Stimulated activated CD4-positive, alpha-beta T cell treated with anti-CD3 and anti-CD28 coated beads, Interleukin-2, amount 100 ng/mL, for 24 hours (primary cell): ENCODE results near the gene NSG1.

Experiments used
- DNase-seq, 2 donors: peaks; one replicate each; pipeline ENCODE4 v3.0.0-alpha.2; 2020

Gene NSG1

DNA sequence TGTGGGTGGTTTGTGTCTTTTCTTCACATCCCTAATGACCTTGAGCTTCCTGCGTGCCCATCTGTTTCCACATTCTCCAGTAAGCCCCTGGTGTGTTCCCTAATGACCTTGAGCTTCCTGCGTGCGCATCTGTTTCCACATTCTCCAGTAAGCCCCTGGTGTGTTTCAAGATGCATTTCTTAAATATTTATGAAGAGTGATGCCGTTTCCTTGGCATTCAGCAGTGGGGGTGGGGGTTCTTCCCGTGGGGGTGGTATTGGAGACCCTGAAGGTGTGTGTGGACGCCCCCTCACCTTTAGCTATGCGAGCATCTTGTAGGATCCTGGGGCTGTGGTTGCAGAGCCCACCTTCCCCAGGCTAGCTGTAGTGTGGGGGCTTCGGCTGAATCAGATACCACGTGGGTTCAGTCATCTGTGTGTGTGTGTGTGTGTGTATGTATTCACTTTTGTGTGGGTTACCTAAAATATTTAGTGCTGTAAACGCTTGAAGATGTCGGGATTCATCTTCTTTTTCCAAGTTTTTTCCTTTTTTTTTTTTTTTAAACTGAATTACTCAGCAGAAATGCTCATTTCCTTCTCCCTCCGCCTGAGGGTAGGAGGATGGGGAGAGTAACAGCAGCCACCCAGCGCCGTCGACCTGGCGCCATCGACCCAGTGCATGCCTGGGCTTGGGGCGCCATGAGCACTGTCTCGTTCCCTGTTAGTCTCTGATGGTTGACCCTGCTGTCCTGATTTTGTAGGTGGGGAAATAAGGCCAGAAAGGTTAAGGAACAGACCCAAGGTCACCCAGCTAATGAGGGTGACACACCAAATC is 9.9 kb downstream of the NSG1 start:
- no peak for DNase-seq

DNA sequence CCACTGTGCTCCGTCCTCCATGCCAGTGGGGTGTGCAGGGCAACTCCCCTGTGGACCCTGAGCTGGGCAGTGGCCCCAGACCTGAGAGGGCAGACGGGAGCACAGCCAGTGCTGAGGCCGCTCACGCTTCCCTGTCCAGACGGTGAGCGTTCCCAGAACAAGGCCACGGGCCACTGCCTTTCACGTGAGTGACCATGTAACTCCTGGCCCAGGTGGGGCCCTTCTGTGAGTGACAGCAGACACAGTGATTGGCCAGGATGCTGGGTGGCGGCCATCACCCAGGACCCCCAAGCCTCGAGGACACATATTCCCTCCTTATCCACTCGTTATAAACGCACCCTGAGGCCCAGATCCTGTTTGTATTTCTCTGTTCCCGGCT is 10.5 kb downstream of the NSG1 start:
- DNase-seq: no peak

GRCh38 chr4:4398430-4398829 is 11.5 kb downstream of the NSG1 start:
- no peak for DNase-seq

DNA sequence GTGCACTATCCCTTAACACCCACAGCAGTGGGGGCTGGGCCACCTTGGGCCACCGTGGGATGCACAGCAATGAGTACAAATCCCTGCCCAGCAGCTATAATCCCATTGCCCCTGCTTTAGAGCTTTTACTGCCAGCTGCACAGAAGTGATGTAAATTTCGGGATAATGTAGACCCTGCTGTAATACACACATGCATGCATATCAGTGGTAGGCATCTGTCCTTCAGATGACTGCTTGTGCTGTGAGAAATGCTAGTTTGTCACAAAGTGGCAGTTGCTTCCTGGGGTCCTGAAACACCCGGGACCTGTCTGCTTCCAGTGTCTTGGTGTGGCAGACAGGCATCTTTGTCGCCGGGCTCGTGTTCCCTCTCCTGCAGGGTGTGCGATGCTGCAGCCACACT is 14.1 kb downstream of the NSG1 start:
- DNase-seq: no peak

GRCh38 chr4:4402966-4403365 is 16.1 kb downstream of the NSG1 start:
- DNase-seq: no peak

GRCh38 chr4:4405358-4405962 is 18.6 kb downstream of the NSG1 start:
- DNase-seq: no peak

DNA sequence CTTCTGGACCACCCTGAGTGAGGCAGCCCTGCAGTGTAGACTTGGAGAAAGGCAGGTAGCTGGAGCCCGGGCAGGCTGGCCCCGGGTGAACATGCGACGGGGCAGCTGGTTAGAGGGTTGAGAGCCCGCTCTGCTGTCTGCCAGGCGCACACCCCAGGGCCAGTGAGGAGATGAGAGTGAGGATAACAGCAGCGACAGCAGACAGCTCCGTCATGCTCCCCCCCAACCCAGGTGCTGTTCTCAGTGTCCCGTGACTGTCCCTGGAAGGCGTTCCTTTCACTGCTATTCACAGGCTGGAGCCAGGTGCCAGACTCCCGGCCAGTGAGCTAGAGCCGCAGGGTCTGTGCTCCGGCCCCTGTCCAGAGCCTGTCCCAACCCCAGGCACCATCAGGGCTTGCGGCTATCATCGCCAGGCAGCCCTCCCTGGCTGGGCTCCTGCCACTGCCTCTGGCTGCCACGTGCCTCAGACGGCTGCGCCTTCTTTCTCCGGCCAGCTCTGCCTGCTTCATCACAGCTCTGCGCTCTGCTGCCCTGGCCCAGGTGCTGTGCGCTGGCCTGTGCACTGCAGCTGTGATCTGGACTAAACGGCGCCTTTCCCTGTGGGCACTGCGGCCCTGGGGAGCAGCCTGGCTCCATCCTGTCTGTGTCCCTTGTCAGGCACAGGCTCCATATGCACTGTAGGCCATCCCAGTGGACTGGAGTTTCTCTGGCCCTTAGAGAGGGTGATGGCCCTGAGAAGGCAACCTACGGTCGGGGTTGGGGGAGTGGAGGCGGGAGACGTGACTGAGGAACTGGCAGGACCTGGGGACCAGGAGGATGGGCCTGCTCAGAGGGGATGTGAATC is 19.8 kb downstream of the NSG1 start:
- no peak for DNase-seq

- DNase-seq: no peak
Measured at GRCh38 chr4:4407299-4408131, 20.6 kb downstream of the NSG1 start.

GRCh38 chr4:4408132-4408523 is 21.2 kb downstream of the NSG1 start:
- DNase-seq: no peak

DNA sequence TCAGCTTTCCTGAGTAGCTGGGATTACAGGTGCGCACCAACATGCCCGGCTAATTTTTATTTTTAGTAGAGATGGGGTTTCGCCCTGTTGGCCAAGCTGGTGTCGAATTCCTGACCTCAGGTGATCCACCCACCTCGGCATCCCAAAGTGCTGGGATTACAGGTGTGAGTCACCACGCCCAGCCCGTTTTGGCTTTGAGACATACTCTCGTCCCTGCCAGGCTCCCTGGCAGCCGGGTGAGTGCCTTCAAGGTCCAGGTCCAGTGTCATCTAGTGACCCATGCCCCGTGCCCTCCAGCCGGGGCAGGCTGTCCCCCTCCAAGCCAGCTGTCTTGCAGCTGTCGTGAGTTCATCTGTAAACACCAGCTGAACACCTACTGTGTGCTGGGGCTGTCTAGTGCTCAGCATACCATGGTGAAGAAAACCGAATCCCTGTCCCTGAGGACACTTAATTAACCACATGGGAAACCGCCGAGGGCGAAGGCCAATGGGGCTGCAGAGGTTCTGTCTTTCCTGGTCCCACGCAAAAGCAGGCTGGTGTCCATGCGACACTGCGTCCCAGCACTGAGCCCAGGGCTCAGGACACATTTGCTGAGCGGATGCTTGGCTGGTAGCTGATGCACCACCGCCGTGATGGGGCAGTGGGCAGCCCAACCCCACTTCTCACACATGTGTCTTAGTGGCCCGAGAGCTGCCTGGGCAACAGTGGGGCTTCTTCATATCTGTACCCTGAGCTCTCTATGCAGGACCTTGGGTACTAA is 21.9 kb downstream of the NSG1 start:
- no peak for DNase-seq

DNA sequence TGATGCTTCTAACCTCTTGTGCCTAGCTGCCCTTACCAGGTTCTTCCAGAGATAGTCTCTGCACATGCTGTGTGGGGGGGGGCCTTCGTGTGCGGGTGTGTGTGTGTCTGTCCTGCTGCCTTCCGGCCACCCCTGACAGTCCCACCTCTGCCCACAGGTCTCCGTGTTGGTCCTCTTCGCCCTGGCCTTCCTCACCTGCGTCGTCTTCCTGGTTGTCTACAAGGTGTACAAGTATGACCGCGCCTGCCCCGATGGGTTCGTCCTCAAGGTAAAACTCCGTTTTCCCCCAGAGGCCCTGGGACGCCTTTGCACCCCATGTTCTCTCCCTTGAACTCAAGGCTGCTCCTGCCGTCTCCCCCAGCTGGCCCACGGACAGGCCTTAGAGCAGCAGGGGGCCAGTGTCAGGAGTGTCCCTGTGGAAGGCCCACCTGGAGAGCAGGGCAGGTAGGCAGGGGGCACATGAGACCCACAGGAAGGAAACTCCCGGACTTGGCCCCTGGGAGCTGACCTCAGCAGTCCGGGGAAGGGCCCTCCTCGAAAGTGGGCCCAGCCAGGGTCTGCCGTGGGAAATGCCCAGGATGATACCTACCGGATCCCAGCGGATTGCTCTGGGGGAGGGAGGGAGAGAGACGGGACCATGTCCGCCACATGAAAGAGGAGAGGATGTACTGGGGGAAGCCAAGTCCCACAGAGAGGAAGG is 22.7 kb downstream of the NSG1 start:
- no peak for DNase-seq

DNA sequence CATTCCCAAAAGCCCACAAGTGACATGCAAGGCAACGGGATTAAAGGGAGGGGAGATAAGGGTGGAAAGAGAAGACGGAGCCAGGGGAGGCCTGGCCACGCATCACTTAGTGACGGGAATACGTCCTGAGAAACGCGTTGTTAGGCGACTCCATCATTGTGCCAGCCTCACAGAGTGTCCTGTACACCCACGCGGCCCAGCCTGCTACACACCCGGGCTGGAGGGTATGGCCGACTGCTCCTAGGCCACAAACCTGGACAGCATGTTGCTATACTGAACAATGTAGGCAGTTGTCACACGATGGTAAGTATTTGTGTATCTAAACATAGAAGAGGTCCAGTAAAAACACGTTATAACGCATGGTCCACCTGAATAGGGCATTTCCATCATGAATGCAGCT is 23.4 kb downstream of the NSG1 start:
- no peak for DNase-seq

DNA sequence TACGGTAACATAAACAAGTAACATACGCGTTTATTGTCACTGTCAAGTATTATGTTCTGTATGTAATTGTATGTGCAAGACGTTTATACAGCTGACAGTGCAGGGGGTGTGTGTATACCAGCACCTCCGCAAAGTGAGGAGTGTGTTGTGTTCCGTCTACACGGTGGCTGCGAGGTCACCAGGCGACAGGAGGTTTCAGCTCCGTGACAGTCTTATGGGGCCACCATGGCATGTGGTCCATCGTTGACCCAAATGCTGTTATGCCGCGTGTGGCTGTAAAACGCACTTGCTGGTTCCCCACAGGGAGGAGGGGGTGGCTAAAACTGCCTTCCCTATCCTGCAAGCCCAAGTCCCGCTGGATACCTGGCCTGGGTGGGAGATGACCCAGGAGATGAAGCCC is 25.0 kb downstream of the NSG1 start:
- DNase-seq: no peak

- no peak for DNase-seq
Measured at GRCh38 chr4:4412641-4413372, 25.9 kb downstream of the NSG1 start.

- no peak for DNase-seq
Measured at GRCh38 chr4:4413373-4413725, 26.4 kb downstream of the NSG1 start.

GRCh38 chr4:4413806-4414205 is 26.9 kb downstream of the NSG1 start:
- no peak for DNase-seq

- DNase-seq: no peak
Measured at GRCh38 chr4:4415107-4415805, 28.4 kb downstream of the NSG1 start.

DNA sequence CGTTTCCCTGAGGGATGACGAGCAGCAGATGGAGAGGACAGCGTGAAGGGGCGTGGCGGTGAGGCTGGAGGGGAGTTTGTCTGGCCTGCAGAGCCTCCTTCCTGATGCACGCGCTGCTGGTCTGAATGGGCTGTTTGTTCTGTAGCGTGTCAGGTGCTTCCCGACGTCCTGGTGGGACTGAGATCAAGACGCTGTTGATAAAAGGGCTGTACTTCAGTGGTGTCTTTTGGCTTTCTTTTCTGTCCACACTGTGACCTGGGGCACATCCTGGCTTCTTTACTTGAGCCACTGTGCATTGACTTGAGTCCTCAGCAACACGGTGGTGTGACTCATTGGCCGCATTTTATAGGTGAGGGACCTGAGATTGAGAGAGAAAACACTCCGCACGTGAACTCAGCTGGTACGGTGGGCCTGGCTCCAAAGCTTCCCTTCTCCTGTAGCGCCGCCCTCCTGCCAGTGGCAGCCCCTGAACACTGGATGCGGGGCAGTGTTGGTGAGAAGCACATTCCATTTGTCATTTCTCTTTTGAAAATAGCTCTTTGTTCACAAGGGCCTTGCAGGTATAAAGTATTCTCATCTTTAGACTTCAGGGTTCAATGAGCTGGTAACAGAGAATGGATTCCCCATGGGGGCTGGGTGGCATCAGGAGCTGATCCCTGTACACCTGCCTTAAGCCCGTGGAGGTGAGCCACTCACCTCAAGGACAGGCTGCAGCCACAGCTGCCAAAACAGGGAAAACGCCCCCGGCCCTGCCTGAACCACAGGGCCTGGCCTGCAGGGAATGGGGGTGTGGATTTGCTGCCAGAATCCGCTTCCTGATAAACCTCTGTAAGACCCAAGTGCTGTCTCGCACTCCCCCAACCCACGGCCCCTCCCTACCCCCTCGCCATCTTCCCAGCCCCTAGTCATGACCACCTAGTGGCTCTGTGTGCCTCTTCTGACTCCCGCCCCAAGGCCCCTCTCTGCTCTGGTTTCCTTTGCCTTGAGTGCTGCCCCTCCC is 29.2 kb downstream of the NSG1 start:
- DNase-seq: no peak

GRCh38 chr4:4416981-4417380 is 30.1 kb downstream of the NSG1 start:
- no peak for DNase-seq
